GM21723 (cell line): ENCODE measurements around the gene SFT2D1.

Source experiments
- ATAC-seq: cut with Tn5 transposase; IDR thresholded peaks from one replicate; pipeline ENCODE4 v1.9.1; 2021; ENCODE audit warnings: mild to moderate bottlenecking, moderate library complexity; ENCODE audit not compliant: unreplicated experiment

The SFT2D1 gene

DNA sequence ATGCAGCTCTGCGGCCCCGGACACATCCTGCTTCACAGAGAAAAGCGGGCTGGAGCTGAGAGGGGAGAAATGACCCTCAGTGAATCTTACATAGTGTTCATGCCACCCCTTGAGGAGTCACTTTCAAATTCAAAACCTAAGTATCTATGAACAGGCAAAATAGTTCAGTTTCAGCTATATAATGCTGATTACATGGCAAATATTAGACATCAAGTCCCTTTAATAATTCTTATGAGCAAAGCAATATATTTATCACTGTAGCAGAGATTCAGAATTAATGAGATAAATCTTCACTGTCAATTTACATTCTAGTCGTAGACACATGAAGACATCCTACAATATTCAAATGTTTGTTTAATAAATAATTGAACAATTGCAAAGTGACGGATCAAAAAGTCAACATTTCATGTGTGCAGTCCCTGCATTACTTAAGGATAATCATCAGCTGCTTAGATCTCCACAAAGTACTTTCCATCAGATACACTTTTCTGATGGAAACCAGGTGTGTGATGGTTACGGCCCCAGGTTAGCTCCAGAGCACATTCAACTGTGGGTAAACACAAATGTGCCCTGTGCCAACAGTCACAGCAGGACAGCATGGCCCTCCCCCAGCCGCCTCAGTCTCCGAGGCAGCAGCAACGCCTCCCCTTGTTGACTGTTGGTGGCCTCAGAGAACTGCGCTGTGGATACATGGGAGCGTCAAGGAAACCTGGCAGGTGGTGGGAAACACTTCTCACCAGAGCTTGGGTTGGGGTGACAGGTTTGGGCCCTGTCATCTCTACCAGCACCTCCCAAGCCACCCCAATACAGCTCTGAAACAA lies 33.4 kb downstream of the SFT2D1 start:
- no peak for ATAC-seq

DNA sequence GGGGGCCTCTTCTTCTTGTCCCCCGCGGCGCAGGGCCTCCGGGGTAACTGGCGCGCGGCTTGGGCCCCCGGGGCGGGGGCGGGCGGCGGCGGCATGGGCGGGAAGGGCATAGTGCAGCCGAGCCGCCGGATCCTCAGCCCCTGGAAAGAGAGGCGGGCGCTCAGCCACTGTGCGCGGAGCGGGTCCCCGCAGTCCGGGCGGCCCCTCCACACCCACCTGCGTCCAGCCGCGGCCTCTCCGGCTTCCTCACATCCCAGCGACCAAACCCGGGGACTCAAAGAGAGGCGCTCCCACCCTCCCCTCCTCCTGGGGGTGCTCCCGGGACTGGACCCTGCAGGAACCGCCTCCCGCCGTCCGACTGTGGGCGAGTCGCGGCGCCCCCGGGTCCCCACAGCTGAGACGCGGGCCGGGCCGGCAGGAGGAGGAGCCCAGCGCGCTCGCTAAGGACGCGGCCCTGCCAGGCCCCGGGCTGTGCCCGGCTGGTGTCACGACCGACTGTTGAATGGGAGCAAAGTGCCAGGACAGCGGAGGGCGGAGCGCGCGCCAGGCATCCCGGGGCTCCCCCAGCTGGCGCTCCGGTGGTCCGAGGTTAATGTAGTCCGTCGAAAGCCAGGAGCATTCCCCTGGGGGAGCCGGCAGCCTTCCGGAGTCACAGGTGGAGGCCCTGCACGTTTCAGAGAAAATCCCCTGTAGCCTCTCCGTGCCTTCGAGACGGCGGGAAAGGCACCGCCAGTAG lies 34.1 kb downstream of the SFT2D1 start, which contains the start of gene PRR18:
Gene PRR18, minus strand, starts transcription at position 360 of the 736 bp plus-strand sequence. Its CDS starts 250 bp downstream, at position 110.
- ATAC-seq = peak; percentile 49

DNA sequence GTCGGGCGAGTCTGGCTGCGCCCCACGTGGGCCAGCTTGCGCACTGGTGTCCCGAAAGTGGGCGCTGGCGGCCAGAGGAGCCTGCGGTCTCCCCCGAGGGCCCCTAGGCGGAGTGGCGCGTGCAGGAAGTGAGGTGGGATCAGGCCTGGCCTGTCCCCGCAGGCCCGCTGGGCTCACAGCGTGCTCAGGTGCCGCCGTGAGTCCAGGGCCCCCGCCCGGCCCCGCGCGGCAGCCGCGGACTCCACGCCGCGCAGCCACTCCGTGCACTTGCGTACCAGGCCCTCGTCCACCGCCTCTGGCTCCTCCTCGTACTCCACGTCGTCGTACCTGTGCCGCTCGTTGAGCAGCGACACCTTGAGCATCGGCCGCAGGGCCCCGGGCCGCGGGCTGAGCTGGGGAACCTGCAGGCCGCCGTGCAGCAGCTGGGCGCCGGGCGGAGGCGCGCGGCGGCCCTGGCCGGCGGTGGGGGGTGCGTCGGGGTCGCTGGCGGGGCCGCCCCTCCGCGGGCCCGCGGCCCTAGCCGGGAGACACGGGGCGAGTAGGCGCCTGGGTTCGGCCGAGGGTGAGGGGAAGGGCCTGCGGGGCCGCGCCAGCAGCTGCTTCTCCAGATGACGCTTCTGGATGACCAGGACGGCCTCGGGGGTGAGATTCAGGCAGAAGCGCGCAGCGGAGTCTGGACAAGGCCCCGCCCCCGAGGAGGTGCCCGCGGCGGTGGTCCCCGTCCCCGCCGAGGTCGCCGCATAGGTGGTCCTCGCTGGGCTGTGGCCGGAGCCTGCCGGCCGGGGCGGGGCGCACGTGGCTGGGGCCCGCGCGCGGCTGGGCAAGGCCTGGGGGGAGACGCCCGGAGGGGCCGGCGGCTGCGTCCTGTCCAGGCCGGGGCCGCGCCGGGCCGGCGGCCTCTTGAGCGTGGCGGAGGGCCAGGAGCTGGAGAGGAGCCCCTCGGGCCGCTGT lies 35.0 kb downstream of the SFT2D1 start:
- peak; percentile 37 for ATAC-seq

DNA sequence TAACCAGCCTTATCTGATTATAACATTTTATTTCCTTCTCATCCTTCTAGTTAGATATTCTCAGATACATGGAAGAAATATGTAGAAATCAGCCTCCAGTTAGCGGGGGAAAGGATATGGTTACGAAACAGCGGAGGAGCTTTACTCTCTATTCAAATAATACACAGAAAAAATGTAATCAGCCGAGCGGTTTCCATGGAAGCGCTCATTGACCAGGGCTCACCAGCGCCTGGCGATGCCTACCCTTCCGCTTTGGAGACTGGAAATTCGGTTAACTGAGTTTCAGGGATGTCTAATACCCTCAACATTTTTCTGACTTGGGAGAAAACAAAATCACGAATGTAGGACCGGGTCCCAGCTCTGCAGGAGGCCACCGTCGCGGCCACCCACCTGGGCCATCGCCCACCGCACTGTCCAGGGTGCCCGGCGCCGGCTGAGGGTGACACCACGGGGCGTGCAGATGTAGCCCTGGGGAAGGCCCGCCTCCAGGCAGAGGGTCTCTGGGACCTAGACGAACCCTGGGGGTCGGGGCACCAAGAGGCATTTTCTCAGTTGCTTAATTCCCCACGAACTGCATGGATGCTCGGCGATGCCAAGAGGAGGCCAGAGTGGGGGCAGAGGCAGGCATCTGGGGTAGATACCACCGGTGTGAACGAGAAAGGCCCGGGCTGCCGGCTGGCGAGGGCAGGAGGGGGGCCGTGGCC lies 35.8 kb downstream of the SFT2D1 start:
- no peak for ATAC-seq

DNA sequence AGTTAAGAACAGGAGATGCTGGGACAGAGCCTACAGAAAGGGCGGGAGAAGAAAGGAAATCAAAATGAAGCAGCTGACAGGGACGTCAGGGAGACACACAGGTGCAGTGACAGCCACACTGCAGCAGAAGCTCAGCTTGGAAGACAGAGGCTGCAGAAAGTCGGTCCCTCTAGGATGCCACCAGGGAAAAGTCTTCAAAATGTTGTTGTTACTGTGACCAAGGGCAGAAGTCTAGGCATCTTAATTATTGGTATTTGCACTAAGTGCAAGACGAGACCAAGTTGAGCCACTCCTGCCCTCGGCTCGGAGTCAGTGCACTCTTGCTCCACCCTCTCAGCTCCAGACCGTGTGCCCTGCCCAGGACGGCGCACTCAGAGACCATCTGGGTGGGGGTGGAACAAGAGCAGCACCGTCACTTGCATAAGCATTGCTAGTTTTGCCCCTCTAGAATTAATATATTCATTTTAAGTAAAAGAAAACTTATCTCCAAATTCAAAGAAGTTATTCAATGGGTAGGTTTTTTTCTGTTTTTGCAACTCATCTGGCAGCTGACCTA lies 36.7 kb downstream of the SFT2D1 start:
- no peak for ATAC-seq

DNA sequence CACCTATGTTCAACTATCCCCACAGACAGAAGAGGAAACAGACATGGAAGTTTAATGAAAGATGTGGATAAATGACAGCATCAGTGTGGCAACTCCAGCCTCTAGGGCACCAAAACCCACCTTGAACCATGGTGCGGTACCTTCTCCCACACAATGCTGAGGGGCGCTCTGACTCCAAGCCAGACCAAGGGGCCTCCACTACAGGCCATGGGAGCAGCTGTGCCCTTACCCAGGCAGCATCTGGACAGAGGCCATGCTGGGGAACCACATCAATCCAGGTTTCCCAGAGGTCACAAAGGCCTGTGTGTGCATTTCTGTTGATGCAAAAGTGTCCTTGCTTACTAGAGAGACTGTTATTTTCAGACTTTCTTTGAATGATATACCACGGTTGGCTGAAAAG lies 38.2 kb downstream of the SFT2D1 start:
- no peak for ATAC-seq

DNA sequence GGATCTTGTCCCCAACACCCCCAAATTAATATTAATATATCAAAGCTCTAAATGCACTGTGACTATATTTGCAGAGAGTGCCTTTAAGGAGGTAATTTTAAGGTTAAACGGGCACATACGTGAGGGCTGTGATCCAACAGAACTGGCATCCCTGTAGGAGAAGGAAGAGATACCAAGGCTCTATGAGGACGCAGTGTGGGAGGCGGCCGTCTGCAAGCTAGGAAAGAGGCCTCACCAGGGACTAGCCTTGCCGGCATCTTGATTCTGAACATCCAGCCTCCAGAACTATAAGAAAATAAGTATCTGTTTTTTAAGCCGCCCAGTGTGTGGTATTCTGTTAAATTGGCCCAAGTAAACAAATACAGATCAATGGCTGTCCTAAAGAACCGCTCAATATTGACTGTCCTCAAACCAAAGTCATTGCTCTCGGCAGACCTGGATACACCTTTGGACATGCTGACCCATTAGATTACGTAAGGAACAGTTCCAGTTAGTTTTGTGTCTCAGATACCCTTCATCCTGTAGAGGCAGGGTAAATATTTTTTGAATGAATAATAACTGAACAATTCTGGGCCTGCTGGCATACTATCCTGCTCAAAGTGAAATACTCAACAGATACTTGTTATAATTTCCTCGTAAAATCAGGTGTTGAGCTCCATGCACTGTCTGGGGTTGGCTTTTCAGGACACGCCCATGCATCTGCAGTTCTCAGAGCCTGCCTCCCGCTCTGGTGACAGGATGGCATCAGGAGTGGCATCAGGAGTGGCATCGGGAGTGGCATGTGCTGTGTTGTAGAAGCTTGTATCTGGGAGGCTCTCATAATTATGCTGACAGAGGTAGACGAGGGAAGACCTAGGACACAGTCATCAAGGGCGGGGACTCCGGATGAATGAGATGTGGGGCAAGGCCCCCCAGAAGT lies 40.5 kb downstream of the SFT2D1 start:
- ATAC-seq = no peak

DNA sequence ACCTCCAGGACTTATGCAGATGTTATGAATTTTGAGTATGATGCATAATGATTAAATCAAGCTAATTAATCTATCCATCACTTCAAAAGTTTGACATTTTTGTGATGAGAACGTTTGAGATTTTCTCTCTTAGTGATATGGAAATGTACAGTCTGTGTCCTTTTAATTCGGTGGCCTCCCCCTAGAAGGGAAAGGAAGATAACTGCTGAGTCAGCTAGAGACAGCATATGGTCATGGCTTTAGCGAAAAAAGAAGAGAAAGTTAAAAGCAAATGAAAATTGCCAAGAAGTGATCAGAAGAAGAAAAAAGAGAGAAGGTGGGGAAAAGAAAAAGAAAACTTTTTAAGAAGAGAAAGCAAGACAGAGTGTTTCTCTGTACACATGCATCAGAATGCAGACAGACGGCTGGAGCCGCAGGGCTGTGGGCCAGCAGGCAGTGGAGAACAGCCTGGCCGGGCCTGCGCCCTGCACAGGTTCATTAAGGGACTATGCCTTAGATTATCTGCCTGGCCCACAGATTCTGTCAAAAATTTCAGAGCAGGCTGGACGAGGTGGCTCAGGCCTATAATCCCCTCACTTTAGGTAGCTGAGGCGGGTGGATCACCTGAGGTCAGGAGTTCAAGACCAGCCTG lies 41.9 kb downstream of the SFT2D1 start:
- ATAC-seq = no peak

DNA sequence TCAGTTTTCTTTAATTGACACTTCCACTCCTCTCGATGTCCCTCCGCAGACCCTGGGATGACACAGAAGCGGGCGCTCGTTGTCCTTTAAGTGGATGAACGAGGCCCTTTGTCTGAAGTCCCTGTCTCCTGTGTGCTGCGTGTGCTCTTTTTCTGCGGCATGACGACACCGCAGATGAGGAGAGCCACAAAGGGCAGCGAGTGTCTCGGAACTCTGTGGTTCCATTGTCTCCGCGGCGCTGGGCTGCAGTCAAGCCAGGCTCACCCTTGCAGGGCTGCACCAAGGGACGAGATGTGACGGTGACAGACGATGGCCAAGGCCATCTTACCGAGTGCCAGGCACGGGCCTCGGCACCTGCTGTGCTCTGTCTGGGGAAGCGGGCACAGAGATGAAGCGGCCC lies 44.7 kb downstream of the SFT2D1 start:
- ATAC-seq = no peak

DNA sequence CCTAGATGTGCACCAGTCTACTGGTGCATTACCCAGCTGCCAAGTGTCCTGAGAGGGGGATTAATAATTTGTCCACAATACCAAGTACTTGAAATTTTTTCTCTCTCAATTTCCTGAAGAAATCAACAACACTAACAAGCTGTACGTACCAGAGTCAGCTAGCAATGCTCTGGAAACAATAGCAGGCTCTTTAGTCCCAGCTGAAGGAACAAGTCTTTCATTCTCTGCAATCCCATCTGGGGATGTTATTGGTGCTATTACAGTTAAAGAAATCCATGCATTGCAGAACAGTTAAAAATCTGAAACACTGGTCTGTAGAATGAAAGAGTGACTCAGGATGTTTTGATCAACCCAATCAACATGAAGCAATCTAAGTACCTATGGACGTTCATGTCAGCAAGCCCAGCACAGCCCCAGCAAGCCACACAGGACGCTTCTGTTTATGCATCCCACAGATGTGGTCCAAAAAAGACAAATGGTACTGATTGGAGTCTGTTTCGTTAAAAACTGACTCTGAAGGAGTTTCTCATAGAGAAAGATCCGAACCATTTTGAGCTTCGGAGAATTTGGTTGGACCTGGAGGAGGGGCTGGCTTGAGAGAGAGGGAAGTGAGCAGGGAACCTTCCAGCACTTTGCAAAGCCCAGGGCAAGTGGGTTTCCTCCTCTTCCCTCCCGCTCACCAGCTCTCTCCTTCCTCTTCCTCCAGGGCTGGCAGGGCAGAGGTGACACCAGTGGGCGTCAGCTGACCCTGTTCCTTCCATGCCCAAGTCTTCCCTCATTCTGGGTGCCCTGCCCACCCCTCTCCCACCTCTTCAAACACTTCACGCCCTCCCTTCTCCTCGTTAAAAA lies 46.1 kb downstream of the SFT2D1 start:
- no peak for ATAC-seq

DNA sequence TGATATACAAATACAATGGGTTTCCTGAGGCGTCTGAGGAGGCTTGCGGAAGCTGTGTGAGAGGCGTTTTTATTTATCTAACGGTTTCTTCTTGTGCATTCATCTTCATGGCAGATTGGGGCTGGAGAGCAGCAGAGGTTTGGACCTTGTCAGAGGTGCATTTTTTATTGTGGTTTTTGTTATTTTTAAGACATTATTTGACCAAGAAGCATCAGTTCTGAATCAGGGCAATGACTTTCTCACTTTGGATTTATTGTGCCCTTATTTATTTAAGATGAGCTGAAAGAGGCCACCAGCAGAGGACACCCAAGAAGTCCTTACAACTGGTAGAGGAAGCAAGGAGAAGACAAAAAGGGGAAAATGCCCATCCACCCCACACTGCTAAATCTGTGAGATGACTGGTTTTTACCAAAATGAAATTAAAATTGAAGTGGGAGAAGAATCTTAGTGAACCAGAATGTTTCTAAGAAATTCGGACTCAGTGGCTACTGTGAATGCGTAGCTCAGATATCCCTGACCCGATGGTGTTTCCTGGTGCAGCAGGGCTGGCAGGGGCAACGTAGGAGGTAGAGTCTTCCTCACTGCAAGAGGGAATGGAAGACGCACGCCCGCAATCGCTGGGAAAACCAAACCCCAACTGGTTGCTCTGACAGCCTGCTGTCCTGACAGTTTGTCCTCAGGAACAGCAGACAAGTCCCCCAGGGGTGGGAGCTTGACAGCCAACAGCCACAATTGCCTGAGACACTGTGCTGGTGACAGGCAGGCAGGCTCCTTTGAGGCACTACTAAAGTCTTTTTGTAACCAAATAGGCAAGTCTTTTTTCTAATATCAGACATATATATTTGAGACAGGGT lies 48.4 kb downstream of the SFT2D1 start:
- ATAC-seq = no peak

DNA sequence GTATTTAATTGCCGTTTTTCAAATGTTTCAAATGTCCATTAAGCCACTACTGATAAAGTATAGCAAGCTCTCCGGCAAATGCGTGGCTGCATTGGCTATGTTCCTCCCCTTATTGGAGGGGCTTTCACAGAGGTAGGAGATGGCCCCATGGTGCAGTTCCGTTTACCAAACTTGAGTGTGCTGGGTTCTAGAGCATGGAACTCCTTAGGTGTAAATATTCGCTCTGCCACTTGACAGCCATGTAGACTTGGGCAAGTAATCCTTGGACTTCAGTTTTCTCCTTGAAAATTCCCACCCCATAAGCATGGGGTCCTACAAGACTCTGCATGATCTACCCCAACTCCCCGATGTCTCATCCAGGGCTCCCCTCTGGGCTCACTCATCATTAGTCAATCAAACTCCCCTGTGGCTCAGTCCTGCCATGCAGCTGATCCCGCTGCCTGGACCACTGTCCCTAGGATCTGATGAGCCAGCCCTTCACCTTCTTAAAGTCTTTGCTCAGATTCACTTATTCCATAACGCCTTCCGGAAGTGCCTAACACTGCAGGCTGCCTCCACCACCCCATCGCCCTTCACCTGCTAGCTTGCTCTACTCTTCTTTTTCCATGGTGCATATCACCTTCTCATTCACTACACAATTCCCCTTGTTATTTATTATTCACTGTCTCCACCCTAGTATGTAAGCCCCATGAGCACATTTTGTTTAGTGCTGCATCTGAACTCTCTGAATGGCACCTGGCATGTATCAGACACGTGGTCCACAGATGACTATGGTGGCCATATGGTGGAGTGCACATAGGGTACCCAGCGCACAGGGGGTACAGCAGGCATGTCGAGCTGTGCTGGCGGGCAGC lies 52.9 kb downstream of the SFT2D1 start:
- no peak for ATAC-seq

DNA sequence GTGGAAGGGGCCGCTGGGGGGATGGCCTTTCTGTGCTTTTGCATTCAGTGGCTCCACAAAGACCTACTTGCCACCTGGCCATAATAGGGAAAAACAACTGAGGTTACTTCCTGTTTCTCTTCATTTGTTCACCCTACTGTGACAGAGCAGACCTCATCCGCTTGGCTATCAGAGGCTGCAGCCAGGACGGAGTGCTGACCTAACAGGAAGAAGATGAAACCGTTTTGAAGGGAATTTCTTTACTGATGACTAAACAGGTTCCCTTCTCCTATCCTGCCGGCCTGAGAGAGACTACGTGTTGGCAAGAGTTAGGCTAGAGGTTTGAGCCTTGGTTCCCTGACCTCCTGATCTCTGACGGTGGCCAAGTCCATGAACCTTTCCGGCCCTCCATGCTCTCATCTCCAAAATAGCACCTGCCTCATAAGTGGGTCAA lies 55.5 kb downstream of the SFT2D1 start:
- peak; percentile 96 for ATAC-seq

DNA sequence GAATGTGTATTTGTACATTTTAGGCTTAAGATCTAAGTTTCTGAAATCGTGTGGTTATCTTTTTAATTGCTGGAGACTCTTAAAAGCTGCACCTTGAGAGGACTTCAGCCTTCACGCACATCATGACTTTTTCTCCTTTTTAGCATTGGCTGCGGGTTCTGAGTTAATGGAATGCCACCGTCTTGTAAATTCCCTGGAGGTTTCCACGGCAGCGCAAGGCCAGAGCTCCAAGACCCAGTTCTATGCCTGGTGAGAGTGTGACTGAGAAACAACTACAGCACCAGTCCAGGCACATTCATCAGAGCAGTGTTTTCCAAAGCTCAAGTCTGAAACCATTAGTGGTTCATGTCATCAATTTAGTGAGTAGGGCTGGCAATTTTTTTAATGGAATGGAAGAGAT lies 57.1 kb downstream of the SFT2D1 start:
- no peak for ATAC-seq

DNA sequence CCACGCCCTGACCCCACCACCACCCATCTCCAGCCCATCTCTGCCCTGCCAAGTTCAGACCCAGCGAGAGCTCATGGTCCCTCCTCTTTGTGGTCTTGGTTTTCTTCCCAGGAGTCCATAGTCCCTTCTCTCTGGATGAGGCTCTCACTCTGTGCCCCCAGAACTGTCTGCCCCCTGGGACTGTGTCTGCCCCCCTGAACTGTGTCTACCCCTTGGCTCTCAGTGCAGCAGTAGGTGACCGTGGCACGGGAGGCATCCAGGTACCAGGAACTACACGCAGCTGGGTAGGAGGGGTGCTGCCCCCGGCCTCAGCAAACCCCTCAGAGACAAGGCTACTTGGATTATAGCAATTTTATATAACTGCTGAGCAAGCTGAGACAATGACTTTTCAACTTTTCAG lies 57.7 kb downstream of the SFT2D1 start:
- no peak for ATAC-seq
